ENCODE measurements around the gene PMEL.
A peak's percentile ranks its signal among the peaks of the same experiment; 100 is the strongest.
"Not testable (repeated sequence)": the region's sequence is repeated elsewhere in the genome, so short reads cannot be mapped to it uniquely, and the experiment has no call there.

Gene PMEL
- total RNA-seq: 0.35 to 0.87 (median 0.58) reads per million in 3 donors

DNA sequence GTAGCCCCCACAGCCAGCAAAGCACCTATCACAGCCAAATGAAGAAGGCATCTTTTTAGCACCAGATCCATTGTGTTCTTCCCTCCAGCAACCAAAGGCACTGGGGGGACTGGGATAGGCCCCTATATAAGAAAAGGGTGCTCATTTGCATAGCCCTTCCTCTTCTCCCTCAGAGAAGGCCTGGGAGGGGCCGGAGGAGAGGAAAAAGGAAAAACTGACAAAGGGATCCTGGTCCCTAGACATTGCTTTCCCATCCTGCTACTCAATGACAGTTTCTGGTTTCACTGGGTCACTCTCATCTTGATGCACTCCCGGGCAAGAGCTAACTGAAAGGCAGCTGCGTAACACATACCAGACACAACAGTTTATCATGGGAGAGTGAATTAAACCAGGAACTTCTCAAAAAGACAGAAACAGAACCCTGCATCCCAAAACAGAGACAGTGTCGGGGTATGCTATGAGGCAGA lies at the start of gene PMEL:
PMEL (minus strand) TSS at position 102 of the 467 bp plus-strand sequence; CDS start at position 71, 31 bp downstream.
- H3K27ac ChIP-seq (ENCODE audit: insufficient read depth, low read length, poor library complexity, severe bottlenecking): peak within 1 kb of the TSS; percentile 65
- H3K4me1 ChIP-seq (ENCODE audit: control insufficient read depth, insufficient read depth, low read length, poor library complexity, severe bottlenecking): peaks cover 6% of the 10 kb centered on the region
- H3K9me3 ChIP-seq (ENCODE audit: control insufficient read depth, low read length): no peaks in the 10 kb centered on the region
- no peaks in the 10 kb centered on the region for H3K36me3 ChIP-seq (ENCODE audit: control insufficient read depth, insufficient read depth, low read length)
- peak within 1 kb of the TSS; percentile 88 for H3K4me3 ChIP-seq (ENCODE audit: insufficient read depth, low read depth, low read length, poor library complexity, severe bottlenecking)
- no peaks in the 10 kb centered on the region for H3K27me3 ChIP-seq (replicated peaks; ENCODE audit: control insufficient read depth, insufficient read depth, low read length, poor library complexity, severe bottlenecking)
- DNase-seq: no peak

GRCh38 chr12:56014205-56014604 lies 48.4 kb upstream of the PMEL start:
- no peak for DNase-seq
- Histone ChIP-seq H3K27me3 (replicated peaks; ENCODE audit: control insufficient read depth, insufficient read depth, low read length, poor library complexity, severe bottlenecking) (no peaks in the 10 kb centered on the region), H3K4me3 (ENCODE audit: insufficient read depth, low read depth, low read length, poor library complexity, severe bottlenecking) (no peak overlapping the region), H3K4me1 (ENCODE audit: control insufficient read depth, insufficient read depth, low read length, poor library complexity, severe bottlenecking) (no peaks in the 10 kb centered on the region), H3K9me3 (ENCODE audit: control insufficient read depth, low read length) (no peaks in the 10 kb centered on the region), H3K36me3 (ENCODE audit: control insufficient read depth, insufficient read depth, low read length) (no peaks in the 10 kb centered on the region), H3K27ac (ENCODE audit: insufficient read depth, low read length, poor library complexity, severe bottlenecking) (no peak overlapping the region)

DNA sequence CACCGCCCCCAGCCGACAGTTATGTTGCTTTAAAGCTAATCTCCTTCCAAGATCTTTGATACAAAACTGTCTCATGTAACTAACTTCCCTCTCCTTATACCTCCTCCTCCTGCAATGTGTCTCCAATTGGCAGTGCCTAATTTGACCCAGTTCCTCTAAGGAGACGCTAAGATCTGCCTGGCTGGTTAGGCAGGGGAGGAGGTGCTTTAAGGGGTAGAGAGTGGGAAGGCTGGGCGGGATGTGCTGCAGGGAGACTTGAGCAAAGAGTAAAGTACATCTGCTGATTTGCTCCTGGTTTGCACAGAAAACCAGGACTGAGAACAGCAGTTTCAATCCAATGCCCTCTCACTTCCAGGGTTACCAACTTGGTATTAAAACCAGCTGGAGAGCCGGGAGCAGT lies 47.6 kb upstream of the PMEL start:
- H3K27ac ChIP-seq (ENCODE audit: insufficient read depth, low read length, poor library complexity, severe bottlenecking): no peak overlapping the region
- DNase-seq: no peak

DNA sequence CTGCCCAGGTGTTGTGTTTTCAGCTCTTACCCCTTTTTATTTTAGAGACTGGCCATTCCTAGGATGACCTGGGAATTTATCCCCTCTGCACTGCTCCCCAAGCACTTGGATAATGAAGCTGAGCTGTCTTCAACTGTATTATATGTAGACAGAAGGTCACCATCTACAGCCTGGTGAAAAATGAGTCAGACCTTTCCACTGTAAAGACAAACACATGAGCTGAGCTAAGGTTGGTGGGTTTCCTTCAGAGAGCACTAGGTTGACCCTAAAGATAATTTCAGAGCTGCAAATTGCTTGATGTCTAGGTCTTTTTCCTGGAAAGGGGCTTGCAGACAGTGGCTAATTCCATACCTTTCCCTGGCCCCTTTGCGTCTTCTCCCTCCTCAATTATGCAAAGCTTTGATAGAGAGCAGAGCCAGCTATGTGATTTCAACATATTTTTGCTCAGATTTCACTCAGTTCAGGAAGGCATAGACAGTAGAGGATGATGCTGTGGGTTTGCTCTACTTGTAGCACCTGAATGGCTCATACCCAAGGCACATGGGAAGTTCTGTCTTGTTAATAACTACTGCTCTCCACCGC lies 45.8 kb upstream of the PMEL start:
- DNase-seq: no peak
- H3K27ac ChIP-seq (ENCODE audit: insufficient read depth, low read length, poor library complexity, severe bottlenecking): no peak overlapping the region
- H3K4me1 ChIP-seq (ENCODE audit: control insufficient read depth, insufficient read depth, low read length, poor library complexity, severe bottlenecking): peaks cover 4% of the 10 kb centered on the region
- H3K36me3 ChIP-seq (ENCODE audit: control insufficient read depth, insufficient read depth, low read length): no peaks in the 10 kb centered on the region
- H3K4me3 ChIP-seq (ENCODE audit: insufficient read depth, low read depth, low read length, poor library complexity, severe bottlenecking): no peak overlapping the region
- H3K9me3 ChIP-seq (ENCODE audit: control insufficient read depth, low read length): no peaks in the 10 kb centered on the region
- H3K27me3 ChIP-seq (replicated peaks; ENCODE audit: control insufficient read depth, insufficient read depth, low read length, poor library complexity, severe bottlenecking): no peaks in the 10 kb centered on the region

More for the DNA sequence above, 47.6 kb upstream of the PMEL start:
- Histone ChIP-seq H3K9me3 (ENCODE audit: control insufficient read depth, low read length) (no peaks in the 10 kb centered on the region), H3K4me3 (ENCODE audit: insufficient read depth, low read depth, low read length, poor library complexity, severe bottlenecking) (no peak overlapping the region), H3K4me1 (ENCODE audit: control insufficient read depth, insufficient read depth, low read length, poor library complexity, severe bottlenecking) (no peaks in the 10 kb centered on the region), H3K27me3 (replicated peaks; ENCODE audit: control insufficient read depth, insufficient read depth, low read length, poor library complexity, severe bottlenecking) (no peaks in the 10 kb centered on the region), H3K36me3 (ENCODE audit: control insufficient read depth, insufficient read depth, low read length) (no peaks in the 10 kb centered on the region)

- peaks cover 4% of the 10 kb centered on the region for H3K4me1 ChIP-seq (ENCODE audit: control insufficient read depth, insufficient read depth, low read length, poor library complexity, severe bottlenecking)
- H3K27me3 ChIP-seq (replicated peaks; ENCODE audit: control insufficient read depth, insufficient read depth, low read length, poor library complexity, severe bottlenecking): no peaks in the 10 kb centered on the region
- no peak overlapping the region for H3K27ac ChIP-seq (ENCODE audit: insufficient read depth, low read length, poor library complexity, severe bottlenecking)
- no peaks in the 10 kb centered on the region for H3K9me3 ChIP-seq (ENCODE audit: control insufficient read depth, low read length)
- DNase-seq: no peak
- H3K4me3 ChIP-seq (ENCODE audit: insufficient read depth, low read depth, low read length, poor library complexity, severe bottlenecking): no peak overlapping the region
- no peaks in the 10 kb centered on the region for H3K36me3 ChIP-seq (ENCODE audit: control insufficient read depth, insufficient read depth, low read length)
These were observed 44.3 kb upstream of the PMEL start for GRCh38 chr12:56010111-56010570.

- peak; percentile 48 to 66 (median 53) for DNase-seq
- peak overlapping the region; percentile 87 for H3K4me3 ChIP-seq (ENCODE audit: insufficient read depth, low read depth, low read length, poor library complexity, severe bottlenecking)
These were observed 42.0 kb upstream of the PMEL start for GRCh38 chr12:56007564-56008559.

DNA sequence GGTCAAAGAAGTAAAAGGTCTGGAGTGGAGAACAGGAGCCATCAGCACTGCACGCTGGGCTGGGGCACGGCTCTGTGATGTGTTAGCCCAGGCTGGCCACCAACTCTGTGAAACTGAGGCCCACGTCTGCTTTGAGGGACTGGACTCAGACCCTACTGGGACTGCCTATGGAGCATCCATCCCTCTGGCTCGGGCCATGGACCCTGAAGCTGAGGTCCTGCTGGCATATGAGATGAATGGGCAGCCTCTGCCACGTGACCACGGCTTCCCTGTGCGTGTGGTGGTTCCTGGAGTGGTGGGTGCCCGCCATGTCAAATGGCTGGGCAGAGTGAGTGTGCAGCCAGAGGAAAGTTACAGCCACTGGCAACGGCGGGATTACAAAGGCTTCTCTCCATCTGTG lies 38.4 kb upstream of the PMEL start:
- Histone ChIP-seq H3K4me3 (ENCODE audit: insufficient read depth, low read depth, low read length, poor library complexity, severe bottlenecking) (no peak overlapping the region), H3K27me3 (replicated peaks; ENCODE audit: control insufficient read depth, insufficient read depth, low read length, poor library complexity, severe bottlenecking) (no peaks in the 10 kb centered on the region)
- no peak for DNase-seq

More at GRCh38 chr12:56007564-56008559, 42.0 kb upstream of the PMEL start:
- Histone ChIP-seq H3K27ac (ENCODE audit: insufficient read depth, low read length, poor library complexity, severe bottlenecking) (peak overlapping the region; percentile 75), H3K4me1 (ENCODE audit: control insufficient read depth, insufficient read depth, low read length, poor library complexity, severe bottlenecking) (peaks cover 4% of the 10 kb centered on the region), H3K27me3 (replicated peaks; ENCODE audit: control insufficient read depth, insufficient read depth, low read length, poor library complexity, severe bottlenecking) (no peaks in the 10 kb centered on the region), H3K36me3 (ENCODE audit: control insufficient read depth, insufficient read depth, low read length) (no peaks in the 10 kb centered on the region), H3K9me3 (ENCODE audit: control insufficient read depth, low read length) (no peaks in the 10 kb centered on the region)

GRCh38 chr12:56003376-56003775 lies 37.5 kb upstream of the PMEL start:
- DNase-seq; H3K27me3 ChIP-seq (replicated peaks; ENCODE audit: control insufficient read depth, insufficient read depth, low read length, poor library complexity, severe bottlenecking); H3K4me1 ChIP-seq (ENCODE audit: control insufficient read depth, insufficient read depth, low read length, poor library complexity, severe bottlenecking); H3K9me3 ChIP-seq (ENCODE audit: control insufficient read depth, low read length); H3K4me3 ChIP-seq (ENCODE audit: insufficient read depth, low read depth, low read length, poor library complexity, severe bottlenecking); H3K27ac ChIP-seq (ENCODE audit: insufficient read depth, low read length, poor library complexity, severe bottlenecking); H3K36me3 ChIP-seq (ENCODE audit: control insufficient read depth, insufficient read depth, low read length): not testable (repeated sequence)

More for the DNA sequence above, 38.4 kb upstream of the PMEL start:
- H3K9me3 ChIP-seq (ENCODE audit: control insufficient read depth, low read length): no peaks in the 10 kb centered on the region
- H3K4me1 ChIP-seq (ENCODE audit: control insufficient read depth, insufficient read depth, low read length, poor library complexity, severe bottlenecking): peaks cover 4% of the 10 kb centered on the region
- no peak overlapping the region for H3K27ac ChIP-seq (ENCODE audit: insufficient read depth, low read length, poor library complexity, severe bottlenecking)
- no peaks in the 10 kb centered on the region for H3K36me3 ChIP-seq (ENCODE audit: control insufficient read depth, insufficient read depth, low read length)

GRCh38 chr12:56001487-56002100 lies 35.8 kb upstream of the PMEL start:
- Histone ChIP-seq H3K36me3 (ENCODE audit: control insufficient read depth, insufficient read depth, low read length) (no peaks in the 10 kb centered on the region), H3K27ac (ENCODE audit: insufficient read depth, low read length, poor library complexity, severe bottlenecking) (no peak overlapping the region), H3K4me1 (ENCODE audit: control insufficient read depth, insufficient read depth, low read length, poor library complexity, severe bottlenecking) (peaks cover 5% of the 10 kb centered on the region), H3K27me3 (replicated peaks; ENCODE audit: control insufficient read depth, insufficient read depth, low read length, poor library complexity, severe bottlenecking) (no peaks in the 10 kb centered on the region), H3K9me3 (ENCODE audit: control insufficient read depth, low read length) (no peaks in the 10 kb centered on the region), H3K4me3 (ENCODE audit: insufficient read depth, low read depth, low read length, poor library complexity, severe bottlenecking) (no peak overlapping the region)
- no peak for DNase-seq
